ENCODE results near the gene GLI3. TPM values are rescaled to one million over a fixed set of nuclear protein-coding genes. Genes with fewer than 3 reads are reported as not detected.

The GLI3 gene
- total RNA-seq, 4 donors from 2014 or later = 8.6 to 12.6 (median 8.7) TPM

DNA sequence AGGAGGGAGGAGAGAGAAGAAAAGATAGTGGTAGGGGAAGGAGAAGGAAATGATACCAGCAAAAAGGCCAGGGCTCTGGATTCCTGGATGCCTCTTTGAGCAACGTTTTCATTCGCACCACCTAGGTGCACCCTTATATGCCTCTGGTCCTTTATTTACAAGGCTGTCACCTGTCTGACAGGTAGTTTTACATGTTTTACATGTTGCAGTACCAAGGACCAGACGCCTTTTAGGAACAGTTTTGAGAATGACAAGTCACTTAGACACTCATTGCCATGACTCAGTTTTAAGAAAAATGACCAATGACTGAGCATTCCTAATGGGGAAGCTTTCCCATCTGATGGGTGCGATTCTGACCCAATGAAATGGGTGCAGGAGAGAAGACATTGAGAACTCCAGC lies 119.8 kb downstream of the GLI3 start:
- Histone ChIP-seq H3K4me3 (no peak overlapping the region), H3K36me3 (no peaks in the 10 kb centered on the region), H3K4me1 (no peaks in the 10 kb centered on the region), H3K27me3 (no peaks in the 10 kb centered on the region), H3K27ac (no peak overlapping the region), H3K9me3 (no peaks in the 10 kb centered on the region)
- no peak for DNase-seq (ENCODE audit: low spot score in 2 of 2)
- no peak for TF ChIP-seq POLR2A (IDR thresholded peaks at IDR 0.05)
- TF ChIP-seq, protein P1, sequence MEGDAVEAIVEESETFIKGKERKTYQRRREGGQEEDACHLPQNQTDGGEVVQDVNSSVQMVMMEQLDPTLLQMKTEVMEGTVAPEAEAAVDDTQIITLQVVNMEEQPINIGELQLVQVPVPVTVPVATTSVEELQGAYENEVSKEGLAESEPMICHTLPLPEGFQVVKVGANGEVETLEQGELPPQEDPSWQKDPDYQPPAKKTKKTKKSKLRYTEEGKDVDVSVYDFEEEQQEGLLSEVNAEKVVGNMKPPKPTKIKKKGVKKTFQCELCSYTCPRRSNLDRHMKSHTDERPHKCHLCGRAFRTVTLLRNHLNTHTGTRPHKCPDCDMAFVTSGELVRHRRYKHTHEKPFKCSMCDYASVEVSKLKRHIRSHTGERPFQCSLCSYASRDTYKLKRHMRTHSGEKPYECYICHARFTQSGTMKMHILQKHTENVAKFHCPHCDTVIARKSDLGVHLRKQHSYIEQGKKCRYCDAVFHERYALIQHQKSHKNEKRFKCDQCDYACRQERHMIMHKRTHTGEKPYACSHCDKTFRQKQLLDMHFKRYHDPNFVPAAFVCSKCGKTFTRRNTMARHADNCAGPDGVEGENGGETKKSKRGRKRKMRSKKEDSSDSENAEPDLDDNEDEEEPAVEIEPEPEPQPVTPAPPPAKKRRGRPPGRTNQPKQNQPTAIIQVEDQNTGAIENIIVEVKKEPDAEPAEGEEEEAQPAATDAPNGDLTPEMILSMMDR (IDR thresholded peaks at IDR 0.05) = no peak
- no peak for TF ChIP-seq EP300 (IDR thresholded peaks at IDR 0.05)
- 71 to 87% methylated on average over 4 of the region's 4 CpGs for WGBS, 2 donors

DNA sequence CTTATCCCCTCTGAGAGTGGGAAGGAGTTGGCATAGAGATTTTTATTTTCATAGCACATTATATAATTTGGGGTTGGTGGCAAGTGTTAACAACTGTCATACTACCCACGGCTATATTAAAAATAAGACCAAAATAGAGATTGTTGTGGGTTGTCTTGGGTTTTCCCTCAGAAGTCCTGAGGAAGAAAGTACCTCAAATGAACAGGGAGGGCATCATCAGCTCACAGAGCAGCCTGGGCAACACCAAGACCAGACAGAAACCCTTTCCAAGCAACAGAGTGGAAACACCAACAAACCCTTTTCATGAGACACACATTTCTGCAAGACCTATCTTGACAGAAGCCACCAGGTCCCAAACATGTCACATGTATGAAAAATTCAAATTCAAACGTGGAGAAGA lies 121.2 kb downstream of the GLI3 start:
- DNase-seq (ENCODE audit: low spot score in 2 of 2) = no peak
- Histone ChIP-seq H3K4me3 (no peak overlapping the region), H3K36me3 (no peaks in the 10 kb centered on the region), H3K4me1 (peaks cover 0 to 3% (median 0%) of the 10 kb centered on the region in 4 donors), H3K27ac (no peak overlapping the region), H3K27me3 (no peaks in the 10 kb centered on the region), H3K9me3 (no peaks in the 10 kb centered on the region)
- no peak for TF ChIP-seq POLR2A (IDR thresholded peaks at IDR 0.05)
- TF ChIP-seq, protein P1 (IDR thresholded peaks at IDR 0.05) = no peak
- no peak for TF ChIP-seq EP300 (IDR thresholded peaks at IDR 0.05)
- WGBS, 2 donors = 61 to 64% methylated on average over 2 of the region's 2 CpGs

DNA sequence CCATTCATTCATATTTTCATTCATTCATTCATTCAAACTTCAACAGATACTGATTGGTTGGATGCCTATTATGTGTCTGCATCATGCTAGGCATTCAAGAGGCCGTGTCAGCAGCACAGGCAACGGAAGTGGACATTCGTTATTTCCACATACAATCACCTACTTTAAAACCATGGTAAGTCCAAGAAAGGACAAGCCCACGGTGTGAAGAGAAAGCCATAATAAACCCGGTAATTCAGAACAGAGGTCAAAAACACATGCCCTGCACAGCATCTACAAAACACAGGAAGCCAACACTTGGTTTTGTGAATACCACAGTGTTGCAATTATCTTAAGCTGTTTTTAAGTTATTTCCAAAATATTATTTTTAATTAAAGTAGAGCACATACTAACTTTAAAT lies 126.7 kb downstream of the GLI3 start:
- no peak overlapping the region for H3K4me3 ChIP-seq
- H3K36me3 ChIP-seq = no peaks in the 10 kb centered on the region
- TF ChIP-seq POLR2A (IDR thresholded peaks at IDR 0.05) (no peak), EP300 (IDR thresholded peaks at IDR 0.05) (no peak)
- TF ChIP-seq, protein P1 (IDR thresholded peaks at IDR 0.05) = no peak
- 77 to 84% methylated on average over 5 of the region's 5 CpGs for WGBS, 2 donors
- H3K4me1 ChIP-seq = peaks cover 0 to 50% (median 15%) of the 10 kb centered on the region in 4 donors
- H3K9me3 ChIP-seq = no peaks in the 10 kb centered on the region
- H3K27me3 ChIP-seq = no peaks in the 10 kb centered on the region
- H3K27ac ChIP-seq = no peak overlapping the region
- DNase-seq (ENCODE audit: low spot score in 2 of 2) = no peak

DNA sequence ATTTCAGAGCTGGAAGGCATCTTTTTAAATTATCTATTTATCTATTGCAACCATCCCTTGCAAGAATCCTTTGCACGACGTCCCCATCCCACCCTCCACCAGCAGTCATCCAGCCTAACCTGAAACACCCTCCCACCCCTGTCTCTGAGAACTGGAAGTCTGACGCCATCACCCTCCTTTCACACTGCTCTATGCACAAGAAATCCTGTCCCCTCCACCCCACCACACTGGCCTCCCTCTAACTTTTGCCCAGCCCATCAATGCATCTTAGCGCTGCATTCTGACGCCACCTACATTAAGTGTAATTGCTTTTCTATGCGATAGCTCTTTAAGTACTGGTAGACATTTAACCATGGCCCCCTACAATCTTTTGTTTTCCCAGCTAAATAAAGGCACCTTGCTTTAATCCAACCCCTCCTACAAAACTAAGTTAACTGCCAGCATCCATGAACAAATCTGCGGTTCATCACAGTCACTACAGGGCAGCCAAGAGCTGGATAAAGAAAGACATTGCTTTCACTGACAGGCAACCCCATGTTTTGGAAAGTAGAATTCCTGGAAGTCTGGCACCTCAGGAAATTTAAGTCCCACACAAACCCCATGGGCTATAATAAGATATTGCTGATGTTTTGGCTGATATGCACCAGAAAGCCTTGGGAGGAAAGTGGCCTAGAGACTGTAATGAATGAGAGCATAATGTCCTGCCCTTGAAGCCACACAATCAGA lies 128.0 kb downstream of the GLI3 start:
- no peaks in the 10 kb centered on the region for H3K9me3 ChIP-seq
- TF ChIP-seq, protein P1 (IDR thresholded peaks at IDR 0.05) = no peak
- TF ChIP-seq EP300 (IDR thresholded peaks at IDR 0.05) (no peak), POLR2A (IDR thresholded peaks at IDR 0.05) (no peak)
- no peaks in the 10 kb centered on the region for H3K36me3 ChIP-seq
- no peak overlapping the region for H3K27ac ChIP-seq
- DNase-seq (ENCODE audit: low spot score in 2 of 2) = no peak
- no peak overlapping the region for H3K4me3 ChIP-seq
- 87 to 89% methylated on average over 7 of the region's 7 CpGs for WGBS, 2 donors
- H3K4me1 ChIP-seq = peaks cover 0 to 54% (median 15%) of the 10 kb centered on the region in 4 donors
- no peaks in the 10 kb centered on the region for H3K27me3 ChIP-seq

DNA sequence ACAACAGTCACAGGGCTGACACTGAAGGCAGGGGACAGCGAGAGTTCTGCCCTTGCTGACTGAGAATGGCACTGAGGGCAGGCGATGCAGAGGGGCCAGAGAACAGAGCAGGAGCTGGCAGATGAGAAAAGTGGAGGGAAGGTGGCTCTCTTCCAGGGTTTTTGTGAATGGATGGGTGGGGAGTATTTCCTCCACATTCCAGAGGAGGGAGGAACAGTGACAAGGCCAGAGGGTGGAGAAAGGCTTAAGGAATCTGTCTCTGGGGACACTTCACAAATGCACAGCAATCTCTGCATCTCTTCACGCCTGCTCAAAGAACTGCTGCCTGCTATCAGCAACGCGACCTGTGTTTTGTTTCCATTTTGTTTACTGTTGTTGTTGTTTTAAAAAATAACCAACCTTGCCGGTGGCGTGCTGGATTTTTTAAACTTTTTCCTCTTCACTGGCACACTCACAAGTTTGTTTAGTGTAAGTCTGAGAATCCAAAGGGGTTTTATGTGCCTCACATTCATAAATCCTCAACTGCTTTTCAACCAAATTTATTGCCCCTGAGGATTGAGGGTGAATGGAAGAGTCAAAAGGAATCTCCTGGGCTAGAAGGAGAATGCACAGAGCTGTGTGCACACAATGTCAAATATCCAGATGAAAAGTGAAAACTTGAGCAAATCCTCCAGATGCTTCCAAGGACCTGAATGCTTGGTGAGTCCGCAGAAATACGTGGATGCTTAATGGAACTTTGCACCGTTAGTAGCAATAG lies 129.3 kb downstream of the GLI3 start:
- TF ChIP-seq, protein P1 (IDR thresholded peaks at IDR 0.05) = no peak
- TF ChIP-seq EP300 (IDR thresholded peaks at IDR 0.05) (no peak), POLR2A (IDR thresholded peaks at IDR 0.05) (no peak)
- H3K27me3 ChIP-seq = no peaks in the 10 kb centered on the region
- H3K9me3 ChIP-seq = no peaks in the 10 kb centered on the region
- no peaks in the 10 kb centered on the region for H3K36me3 ChIP-seq
- DNase-seq (ENCODE audit: low spot score in 2 of 2) = no peak
- peaks cover 0 to 54% (median 15%) of the 10 kb centered on the region in 4 donors for H3K4me1 ChIP-seq
- WGBS, 2 donors = 45 to 49% methylated on average over 10 of the region's 10 CpGs
- no peak overlapping the region for H3K27ac ChIP-seq
- no peak overlapping the region for H3K4me3 ChIP-seq

Measured in tibial nerve (tissue), 4 donors.